HG02981 (cell line): Measurements from ENCODE around the gene FGD4.

Experiments used
- ATAC-seq: cut with Tn5 transposase; IDR thresholded peaks from one replicate; pipeline ENCODE4 v1.9.1; 2021; ENCODE audit warnings: mild to moderate bottlenecking, moderate library complexity; ENCODE audit not compliant: unreplicated experiment

Gene FGD4

GRCh38 chr12:32596030-32596429 lies 196.7 kb downstream of the FGD4 start:
- no peak for ATAC-seq

GRCh38 chr12:32598688-32599087 lies 199.3 kb downstream of the FGD4 start:
- ATAC-seq: no peak

DNA sequence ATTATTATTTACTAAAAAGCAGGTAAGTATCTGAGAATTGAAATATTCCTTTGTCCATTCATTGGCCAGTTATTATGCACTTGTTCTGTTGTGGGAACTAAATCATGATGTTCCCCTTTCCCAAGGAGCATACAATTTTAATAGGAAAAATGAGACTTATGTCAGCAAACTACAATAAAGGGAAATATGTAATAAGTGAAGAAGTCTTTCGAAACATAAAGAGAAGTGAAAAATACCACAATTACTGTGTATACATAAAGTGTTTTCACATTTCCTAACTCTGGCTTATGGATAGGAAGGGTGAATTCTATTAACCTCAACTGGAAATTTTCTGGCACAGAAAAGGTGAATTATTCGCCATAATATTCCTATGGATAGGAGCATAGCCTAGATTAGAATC lies 201.3 kb downstream of the FGD4 start:
- ATAC-seq: no peak

DNA sequence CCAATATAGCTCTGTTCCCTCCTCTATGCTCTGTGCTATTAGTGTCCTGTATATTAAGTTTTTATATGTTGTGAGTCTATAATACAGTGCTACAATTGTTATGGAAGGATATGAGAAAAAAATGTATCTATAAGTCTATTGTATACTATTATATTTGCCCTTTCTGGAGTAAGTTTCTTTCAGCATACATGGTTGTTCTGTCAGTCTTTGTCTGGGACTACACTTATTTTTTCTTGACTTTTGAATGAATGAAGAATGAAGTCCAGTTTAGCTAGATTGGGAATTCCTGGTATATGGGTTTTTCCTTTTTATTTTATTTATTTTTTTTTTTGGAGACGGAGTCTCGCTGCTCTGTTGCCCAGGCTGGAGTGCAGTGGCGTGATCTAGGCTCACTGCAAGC lies 203.7 kb downstream of the FGD4 start:
- ATAC-seq: no peak

DNA sequence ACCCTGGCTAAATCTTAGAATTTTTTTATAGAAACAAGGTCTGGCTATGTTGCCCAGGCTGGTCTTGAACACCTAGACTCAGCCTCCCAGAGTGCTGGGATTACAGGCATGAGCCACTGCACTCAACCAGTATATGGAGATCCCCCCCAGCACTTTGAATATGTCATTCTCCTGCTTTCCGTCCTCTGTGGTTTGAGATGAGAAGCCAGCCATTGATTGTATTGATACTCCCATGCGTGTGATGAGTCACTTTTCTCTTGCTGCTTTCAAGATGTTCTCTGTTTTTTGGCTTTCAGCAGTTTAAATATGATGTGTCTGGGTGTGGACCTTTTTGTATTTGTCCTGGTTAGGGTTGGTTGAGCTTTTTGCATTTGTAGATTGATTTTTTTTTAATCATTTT lies 204.5 kb downstream of the FGD4 start:
- ATAC-seq: peak; percentile 81

DNA sequence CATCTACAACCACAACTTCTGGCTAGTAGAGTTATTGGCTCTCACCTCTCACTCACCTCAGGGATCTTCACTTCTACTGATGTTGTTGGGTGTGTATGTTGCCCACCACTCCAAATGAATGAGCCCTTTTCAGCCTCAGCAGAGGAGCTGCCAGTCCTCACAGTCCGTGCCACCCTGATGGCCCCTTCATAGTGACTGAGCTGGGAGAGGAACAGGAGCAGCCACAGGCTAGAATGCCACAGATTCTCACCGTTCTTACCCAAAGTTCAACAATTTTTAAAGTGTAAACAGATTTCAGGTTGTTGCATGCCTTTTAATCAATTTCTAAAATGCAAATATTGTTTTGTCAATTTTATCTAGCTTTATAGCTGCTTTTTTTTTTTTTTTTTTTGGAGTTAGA lies 205.2 kb downstream of the FGD4 start:
- ATAC-seq: no peak

- ATAC-seq: no peak
Measured at GRCh38 chr12:32605326-32606095, 206.2 kb downstream of the FGD4 start.

GRCh38 chr12:32606443-32606842 lies 207.1 kb downstream of the FGD4 start:
- no peak for ATAC-seq

DNA sequence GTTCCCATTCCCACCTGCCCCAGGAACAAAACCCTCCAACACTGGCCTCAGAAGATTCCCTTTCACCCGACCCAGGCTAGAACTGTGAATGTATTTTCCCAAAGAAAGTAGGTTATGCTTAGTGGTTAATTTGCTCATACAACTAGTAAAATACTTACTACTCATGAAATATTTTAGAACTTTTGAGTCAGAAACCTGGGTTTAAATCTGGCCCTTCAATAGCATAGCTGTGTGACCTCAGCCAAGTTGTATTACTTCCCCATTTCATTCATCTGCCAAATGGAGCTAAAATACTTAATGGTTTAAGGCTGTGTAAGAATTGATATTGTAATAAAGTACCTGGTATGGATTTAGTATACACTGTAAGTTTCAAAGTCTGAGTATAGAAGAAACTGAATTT lies 210.6 kb downstream of the FGD4 start:
- no peak for ATAC-seq

DNA sequence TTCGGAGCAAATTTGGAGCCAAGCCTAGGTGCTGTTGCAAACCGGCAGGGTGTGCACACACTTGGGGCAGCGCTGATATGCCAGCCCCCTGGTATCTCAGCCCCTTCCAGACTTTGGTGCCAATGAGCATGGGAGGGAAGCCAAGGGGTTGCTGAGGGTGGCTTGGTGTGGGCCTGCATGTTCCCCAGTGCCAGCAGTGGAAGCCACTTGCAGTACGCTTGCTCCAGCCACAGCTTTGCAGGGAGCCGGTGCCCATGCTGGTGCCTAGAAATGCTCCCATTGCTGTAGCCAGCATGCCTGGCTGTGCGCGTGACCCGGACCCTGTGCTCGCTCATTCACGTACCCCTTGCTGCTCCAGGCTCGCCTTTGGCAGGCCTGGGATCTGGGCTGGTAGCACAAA lies 212.6 kb downstream of the FGD4 start:
- ATAC-seq: no peak

DNA sequence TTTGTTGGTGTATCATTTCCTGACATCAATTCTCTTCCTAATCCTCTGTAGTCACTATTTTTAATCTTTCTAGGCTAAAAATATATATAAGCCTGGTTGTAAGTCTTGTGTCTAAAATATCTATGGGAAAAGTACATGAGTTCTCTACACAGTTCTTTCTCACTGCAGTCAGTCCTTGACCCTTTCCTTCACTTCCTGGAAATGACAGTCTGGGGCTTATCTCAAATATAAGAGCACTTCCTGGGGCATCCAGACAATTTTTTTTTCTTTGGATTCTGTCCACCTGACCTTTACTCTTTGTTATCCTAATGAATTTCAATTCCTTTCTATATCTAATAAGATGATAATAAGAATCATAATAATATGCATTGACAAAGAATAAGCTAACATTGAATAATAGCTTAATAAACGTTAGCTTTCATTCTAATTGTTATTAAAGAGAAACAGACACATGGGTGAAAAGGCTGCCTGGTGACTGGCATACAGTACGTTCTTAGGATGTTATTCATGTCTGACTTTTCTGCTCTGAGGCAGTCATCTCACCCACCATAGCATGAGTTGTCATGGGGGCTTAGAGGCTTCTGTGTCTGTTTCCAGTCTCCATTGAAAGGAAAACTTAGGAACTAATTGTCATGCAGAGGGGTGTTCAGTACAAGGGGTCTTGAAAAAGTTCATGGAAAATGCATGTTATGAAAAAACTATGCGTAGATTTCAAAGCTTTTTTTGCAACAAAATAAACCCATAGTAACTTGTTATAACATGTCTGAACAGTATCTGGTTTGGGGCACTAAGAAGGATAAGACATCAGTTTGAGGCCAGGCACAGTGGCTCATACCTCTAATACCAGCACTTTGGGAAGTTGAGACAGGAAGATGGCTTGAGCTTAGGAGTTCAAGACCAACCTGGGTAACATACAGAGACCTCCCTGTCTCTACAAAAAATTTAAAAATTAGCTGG lies 213.6 kb downstream of the FGD4 start:
- no peak for ATAC-seq

GRCh38 chr12:32615441-32615840 lies 216.1 kb downstream of the FGD4 start:
- ATAC-seq: no peak

DNA sequence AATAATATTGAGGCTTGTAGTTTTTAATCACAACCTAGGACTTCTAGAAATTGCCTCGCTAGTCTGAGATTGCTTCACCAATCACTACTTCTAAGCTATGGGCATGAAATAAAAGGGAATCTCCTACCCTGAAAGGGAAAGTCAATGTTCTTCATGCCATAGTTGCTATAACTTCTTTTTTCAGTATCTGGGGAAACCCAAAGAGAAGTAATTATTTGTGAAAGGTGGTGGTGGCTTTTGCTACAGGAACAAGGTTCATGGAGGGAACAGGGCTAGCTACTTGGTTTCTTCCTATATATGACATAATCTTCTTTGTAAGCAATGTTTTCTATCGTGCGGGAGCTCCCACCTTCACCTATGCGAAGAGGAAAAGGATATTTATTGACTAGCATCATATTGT lies 218.2 kb downstream of the FGD4 start:
- ATAC-seq: no peak

DNA sequence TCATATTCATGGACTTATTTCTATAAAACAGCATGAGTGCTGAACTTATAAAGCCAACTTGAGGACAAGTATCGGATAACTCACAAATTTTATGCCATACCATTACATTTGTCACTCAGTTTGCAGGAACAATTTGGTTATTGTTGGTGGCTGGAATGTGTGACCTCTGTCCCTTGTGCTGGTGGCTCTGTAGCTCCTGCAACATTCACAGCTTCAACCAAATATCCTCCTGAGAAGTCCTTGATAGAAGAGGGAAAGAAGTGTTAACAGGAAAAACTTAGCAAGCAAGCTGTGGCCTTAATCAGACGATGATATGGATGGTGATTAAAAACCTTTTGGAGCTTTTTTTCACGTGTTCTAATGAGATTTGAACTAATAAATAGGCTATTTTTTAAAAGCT lies 218.8 kb downstream of the FGD4 start:
- no peak for ATAC-seq

DNA sequence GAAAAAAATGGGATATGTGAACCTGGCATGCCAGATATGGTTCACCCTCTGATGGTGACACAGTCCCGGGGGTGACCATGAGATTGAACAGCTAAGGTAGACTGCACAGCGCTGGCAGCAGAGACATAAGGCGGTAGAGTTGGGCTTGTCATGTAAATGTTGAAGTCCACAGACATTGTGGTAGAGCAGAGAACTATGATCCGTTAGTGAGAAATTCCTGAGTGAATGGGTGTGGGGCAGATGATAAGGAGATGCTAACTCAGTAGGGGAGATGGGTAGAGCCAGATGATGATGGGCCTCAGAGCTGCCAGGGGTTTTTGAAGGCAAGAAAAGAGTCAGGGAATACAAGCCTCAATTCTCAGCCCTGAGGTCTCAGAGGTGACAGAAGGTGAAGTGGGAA lies 228.6 kb downstream of the FGD4 start:
- ATAC-seq: no peak

DNA sequence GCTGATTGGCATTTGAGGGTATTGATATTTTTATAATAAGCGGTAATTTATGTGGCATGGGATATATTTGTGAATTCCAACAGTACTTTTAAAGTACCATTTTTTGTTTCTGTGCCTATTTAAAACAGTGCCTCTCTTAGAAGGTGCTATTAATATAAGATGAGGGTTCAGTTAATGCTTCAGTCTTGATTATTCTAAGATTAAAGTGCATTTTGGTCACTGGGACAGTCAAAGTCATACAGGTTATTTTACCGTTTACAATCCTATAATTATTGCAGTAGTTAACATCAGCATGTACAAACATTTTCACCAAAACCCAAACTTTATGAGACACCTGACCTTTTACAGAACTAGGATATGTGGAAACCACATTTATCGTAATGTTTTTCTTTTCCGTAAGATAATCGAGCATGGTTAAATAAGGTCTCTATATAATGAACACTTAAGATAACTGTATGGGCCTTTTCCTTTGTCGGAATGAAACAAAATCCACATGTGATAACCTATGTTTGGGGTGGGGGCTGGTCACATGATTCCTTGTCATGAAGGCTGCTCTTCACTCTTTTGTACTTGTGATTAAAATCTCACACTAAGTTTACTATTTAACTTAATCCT lies 242.0 kb downstream of the FGD4 start:
- no peak for ATAC-seq

DNA sequence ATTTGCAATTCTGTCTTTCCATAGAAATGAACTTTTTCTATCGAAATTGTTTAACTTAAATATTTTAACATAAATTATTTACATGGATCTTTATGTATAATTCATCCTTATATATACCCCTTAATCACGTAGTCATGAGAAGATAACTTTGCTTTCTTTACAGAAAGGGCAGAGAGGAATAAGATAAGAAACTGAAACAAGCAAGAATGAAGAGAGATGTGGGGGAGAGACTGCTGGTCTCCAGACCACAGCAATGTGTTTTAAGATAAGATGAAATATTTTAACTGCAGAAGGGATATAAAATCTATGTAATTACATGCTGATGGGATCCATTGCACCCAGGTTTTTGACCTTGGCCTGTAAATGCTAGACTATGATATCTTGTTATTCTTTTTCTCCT lies 245.1 kb downstream of the FGD4 start:
- ATAC-seq: no peak

GRCh38 chr12:32647275-32647674 lies 247.9 kb downstream of the FGD4 start:
- no peak for ATAC-seq

DNA sequence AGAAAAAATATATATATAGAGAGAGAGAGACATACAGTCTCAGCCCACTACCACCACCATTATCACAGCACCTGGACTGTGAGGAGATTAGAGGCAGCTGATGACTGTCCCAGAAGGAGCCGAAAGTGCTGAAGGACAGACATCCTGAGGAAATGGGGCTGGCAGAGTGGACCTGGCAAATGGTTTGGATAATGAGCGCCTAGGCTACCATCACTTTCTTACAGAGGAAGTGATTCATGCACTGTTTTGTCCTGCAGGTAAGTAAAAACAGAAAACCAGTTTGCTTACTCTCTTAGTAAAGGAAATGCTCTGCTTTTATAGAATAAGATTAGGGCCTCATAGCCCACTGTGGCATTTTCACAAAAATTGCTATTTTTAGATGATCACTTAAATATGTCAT lies 251.2 kb downstream of the FGD4 start:
- ATAC-seq: no peak

GRCh38 chr12:32651151-32651955 lies 252.0 kb downstream of the FGD4 start:
- ATAC-seq: no peak

- ATAC-seq: no peak
Measured at GRCh38 chr12:32651956-32652210, 252.5 kb downstream of the FGD4 start.
